ENCODE results near the gene NDUFS3.

NDUFS3 gene

GRCh38 chr11:47552566-47553405, 26.1 kb upstream of the NDUFS3 start, which contains the start of gene CELF1 (continued):
- TF ChIP-seq BCL6B (tag by site-specific recombination; IDR thresholded peaks at IDR 0.05) (no peak), KLF10 (tag by site-specific recombination; IDR thresholded peaks at IDR 0.05) (no peak), HOXC10 (CRISPR knock-in tag; IDR thresholded peaks at IDR 0.05) (no peak), ZNF391 (tag by site-specific recombination; IDR thresholded peaks at IDR 0.05; ENCODE audit: borderline replicate concordance, low read depth) (no peak), ZNF155 (tag by site-specific recombination; IDR thresholded peaks at IDR 0.05) (no peak), ZNF610 (tag by site-specific recombination; IDR thresholded peaks at IDR 0.05; ENCODE audit: borderline replicate concordance) (no peak), ZFP69B (tag by site-specific recombination; IDR thresholded peaks at IDR 0.05) (no peak), ZNF664 (tag by site-specific recombination; IDR thresholded peaks at IDR 0.05) (no peak), INSM2 (tag by site-specific recombination; IDR thresholded peaks at IDR 0.05) (no peak), ZBTB6 (tag by site-specific recombination; IDR thresholded peaks at IDR 0.05) (no peak), ZNF362 (tag by site-specific recombination; IDR thresholded peaks at IDR 0.05) (no peak), OSR2 (tag by site-specific recombination; IDR thresholded peaks at IDR 0.05) (no peak), ZNF580 (tag by site-specific recombination; IDR thresholded peaks at IDR 0.05) (no peak), ZNF266 (tag by site-specific recombination; IDR thresholded peaks at IDR 0.05; ENCODE audit: low read depth) (no peak), ZNF768 (tag by site-specific recombination; IDR thresholded peaks at IDR 0.05) (no peak), SCRT2 (tag by site-specific recombination; IDR thresholded peaks at IDR 0.05) (no peak), ZNF629 (tag by site-specific recombination; IDR thresholded peaks at IDR 0.05) (no peak), KLF1 (tag by site-specific recombination; IDR thresholded peaks at IDR 0.05) (0 out of 2 replicates have a peak, but pooled peaks have one; percentile 18), ZNF169 (tag by site-specific recombination; IDR thresholded peaks at IDR 0.05) (no peak), ZNF19 (tag by site-specific recombination; IDR thresholded peaks at IDR 0.05; ENCODE audit: low read depth) (no peak), ZNF248 (tag by site-specific recombination; IDR thresholded peaks at IDR 0.05) (no peak), ZBTB11 (tag by site-specific recombination; conservative IDR thresholded peaks at IDR 0.05; ENCODE audit: low read depth) (peak; percentile 77), PRDM1 (tag by site-specific recombination; IDR thresholded peaks at IDR 0.05) (no peak), PATZ1 (tag by site-specific recombination; IDR thresholded peaks at IDR 0.05) (peak; percentile 26; the same call in 1 of the 2 replicates), ZNF658 (tag by site-specific recombination; IDR thresholded peaks at IDR 0.05) (no peak), ZNF423 (tag by site-specific recombination; IDR thresholded peaks at IDR 0.05) (no peak), ZNF324 (tag by site-specific recombination; IDR thresholded peaks at IDR 0.05) (no peak), PBX3 (CRISPR knock-in tag; IDR thresholded peaks at IDR 0.05) (peak; percentile 74; the same call in 1 of the 2 replicates)

Measured in HEK293 (cell line).